OCI-M2 (cell line): ENCODE data around the gene FYN.

Source experiments
- DNase-seq: peaks from one replicate; lab custom pipeline; 2025; ENCODE audit not compliant: unreplicated experiment; lab: John Stamatoyannopoulos, UW

FYN gene

DNA sequence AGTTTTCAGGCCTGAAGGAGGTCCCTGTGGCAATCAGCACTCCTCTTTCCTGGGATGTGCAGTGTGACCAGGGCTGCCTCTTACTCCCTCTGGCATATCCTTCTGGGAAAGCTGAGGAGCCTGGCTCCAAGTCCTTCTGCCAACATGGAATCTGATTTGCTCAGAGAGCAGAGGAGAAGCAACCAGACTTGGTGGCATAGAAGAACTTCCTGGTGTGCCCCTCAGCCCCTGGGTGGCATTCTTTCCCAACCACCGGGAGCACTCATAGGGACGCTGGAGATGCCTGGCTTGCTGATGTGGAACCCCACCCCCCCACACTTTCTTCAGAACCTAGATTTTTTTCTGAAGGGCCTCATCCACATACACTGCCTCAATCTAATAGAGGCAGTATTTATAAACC is 160.0 kb downstream of the FYN start:
- DNase-seq = no peak

DNA sequence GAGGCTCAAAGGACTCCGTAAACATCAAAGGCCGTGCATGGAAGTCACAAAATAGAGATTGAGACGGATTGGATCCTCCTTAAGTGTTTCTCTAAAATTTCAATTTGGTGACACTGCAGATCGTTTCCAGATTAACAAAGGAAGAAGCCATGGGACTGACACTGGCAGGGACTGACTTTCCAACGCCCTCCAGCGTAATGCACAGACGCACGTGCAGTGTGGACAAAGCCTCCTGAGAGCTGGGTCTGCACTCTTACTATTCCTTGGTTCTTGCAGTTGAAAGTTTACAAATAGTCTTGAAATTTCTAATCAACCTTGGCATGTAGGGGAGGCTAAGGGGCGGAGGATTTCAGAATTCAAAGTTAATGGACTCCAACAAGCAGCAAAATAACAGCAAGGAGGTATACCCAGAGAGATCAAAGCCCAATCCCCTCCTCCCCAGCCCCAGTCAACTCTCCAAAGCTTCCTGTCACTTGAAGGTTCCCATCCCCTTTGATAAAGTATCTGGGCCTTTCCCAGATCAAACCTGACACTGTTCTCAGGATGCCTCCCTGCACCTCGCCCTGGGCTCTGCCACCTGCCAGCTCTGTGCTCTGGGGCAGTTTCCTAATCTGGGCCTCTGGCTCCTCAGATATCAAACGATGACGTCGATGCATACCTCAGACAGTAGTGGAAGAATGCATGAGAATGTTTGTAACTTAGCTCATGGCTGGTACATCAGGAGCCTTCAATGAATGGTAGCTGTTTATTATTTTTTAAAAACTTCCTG is 161.1 kb downstream of the FYN start:
- no peak for DNase-seq

DNA sequence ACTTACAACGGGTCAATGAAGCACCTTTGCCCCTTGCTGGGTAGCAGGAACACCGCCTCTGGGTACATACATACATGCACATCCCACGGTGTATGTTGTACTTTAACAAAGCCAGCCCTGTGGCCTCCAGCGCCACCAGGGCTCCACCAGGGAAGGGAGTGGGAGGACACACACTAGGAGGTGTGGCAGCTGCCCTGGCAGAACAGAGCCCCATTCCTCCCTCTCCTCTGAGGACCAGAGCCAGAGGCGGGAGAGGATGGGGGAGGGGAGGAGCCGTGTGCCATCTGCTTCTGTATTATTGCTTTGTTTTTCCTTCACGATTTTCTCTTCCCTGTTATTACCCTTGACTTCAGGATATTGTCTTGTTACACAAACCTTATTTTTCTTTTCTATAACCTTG is 161.8 kb downstream of the FYN start:
- no peak for DNase-seq

DNA sequence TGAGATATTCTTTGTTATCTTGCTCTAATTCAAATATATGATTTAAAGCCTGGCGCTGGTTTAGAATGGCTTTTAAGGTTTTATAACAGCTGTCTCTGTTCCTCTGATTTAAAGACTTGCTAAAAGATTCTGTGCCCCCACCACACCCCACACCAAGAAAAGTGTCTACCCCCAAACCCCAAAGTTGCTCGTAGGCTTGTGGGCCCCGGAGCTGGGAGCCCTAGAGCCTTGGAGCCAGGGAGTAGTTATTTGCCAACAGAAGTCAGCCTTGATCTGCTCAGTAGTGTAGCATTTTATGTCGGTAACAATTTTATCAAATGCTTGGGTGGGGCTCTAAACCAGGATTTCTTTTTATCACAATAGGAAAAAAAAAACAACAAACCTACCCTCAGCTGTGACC is 162.3 kb downstream of the FYN start:
- DNase-seq = no peak

DNA sequence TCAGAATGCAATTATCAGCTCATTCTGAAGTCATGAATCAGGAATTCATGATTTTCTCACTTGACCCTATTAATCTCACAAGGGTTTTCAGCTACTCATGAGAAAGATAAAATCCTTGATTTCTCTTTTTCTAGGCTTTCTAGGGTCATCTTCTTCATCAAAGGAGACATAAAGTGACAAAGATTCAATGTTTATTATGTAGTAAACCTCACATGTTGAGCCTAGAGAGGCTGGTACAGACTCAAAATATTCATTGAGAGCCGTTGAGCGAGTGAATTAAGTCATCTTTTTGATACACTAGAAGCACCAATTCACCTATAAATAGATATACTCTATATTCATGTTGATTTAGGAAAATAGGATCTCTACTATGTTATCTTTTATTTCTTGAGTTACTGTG is 162.8 kb downstream of the FYN start:
- DNase-seq = no peak

DNA sequence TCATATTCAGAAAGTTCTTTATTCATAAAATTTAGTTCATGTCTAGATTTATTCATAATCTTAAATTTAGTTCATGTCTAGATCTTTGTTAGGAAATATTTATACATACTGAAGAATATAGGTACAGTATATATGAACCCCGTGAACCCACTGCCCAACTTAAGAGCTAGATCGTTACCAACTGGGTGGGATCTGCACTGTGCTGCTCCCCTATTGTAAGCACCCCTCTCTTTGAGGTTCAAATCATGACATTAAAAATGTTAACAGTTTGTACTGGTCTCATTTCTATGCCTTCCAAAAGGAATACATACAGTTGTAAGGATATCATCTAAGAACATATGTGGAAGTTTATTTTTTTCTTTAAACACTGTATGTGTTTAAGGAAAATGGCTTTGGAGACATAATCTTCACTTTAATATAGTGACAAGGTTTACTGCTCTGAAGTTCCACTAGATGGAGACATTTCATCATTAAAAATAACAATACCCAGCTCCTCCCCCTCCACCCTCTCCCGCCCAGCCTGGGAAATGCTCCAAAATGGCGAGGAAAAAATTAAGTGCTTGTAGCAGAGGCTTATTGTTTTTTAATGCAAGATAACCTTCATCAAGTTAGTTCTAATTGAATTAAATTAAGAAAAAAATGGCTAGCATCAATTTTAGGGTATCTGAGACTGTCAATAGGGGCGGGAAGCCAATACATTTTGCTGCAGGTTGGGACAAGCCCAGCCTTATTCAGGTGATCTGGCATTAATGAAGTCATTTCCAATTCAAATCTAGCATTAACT is 163.4 kb downstream of the FYN start:
- DNase-seq = no peak

DNA sequence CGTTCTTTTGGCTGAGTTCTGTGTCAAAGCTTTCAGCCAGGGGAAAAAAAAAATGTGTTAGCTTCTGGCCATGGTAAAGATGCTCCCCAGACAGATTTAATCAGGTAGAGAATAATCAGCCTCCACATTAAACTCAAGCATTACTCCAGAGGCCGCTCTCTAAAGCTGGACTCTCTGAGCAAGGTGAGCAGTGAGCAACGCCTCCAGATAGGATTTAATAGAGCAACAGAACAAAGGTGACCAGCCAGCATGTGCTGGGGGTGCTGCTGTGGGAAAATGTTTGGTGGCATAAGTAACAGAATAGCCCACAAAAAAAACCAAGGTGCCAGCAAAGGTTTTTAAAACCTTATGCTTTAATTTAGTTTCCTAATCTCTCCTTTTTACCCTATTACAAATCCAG is 164.1 kb downstream of the FYN start:
- no peak for DNase-seq

DNA sequence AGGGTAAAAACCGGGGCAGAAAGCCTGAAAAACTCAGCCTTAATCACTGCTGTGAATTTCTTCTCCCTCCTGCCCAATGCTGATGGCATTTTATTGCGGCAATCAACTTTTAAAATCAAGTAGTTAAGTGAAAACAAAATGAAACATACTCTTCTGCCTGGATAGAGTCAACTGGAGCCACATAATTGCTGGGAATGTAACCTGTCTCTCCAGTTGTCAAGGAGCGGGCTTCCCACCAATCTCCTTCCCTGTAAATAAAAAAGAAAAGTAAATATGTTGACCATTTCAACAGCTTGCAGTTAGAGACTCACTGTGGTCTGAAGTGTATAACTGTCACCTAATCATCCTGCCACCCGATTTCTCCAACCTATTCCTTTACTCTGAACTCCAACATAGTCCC is 165.5 kb downstream of the FYN start:
- DNase-seq = no peak

DNA sequence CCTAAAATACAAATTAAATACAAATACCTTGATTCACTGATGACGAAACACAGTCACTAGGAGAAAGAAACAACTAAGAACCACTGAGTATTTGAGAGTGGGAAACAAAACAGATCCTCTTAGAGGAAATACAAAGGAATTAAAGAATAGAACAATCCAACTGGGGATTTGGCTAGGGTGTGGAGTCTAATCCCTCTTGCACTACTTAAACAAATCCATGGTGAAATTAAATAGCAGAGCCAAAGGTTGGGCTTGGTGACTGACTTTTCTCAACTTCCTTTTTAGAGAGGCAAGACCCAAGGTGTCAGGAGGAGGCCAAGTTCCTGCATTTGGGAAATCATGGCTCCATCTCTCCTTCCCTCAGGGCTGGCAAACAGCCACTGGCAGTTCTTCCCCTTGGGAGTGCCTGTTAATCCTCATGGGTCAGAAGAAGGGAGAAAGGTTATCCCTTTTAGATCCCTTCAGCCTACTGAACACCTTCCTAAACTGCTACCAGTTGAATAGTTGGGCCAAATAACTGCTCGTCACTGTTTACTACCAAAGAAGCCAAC is 166.3 kb downstream of the FYN start:
- no peak for DNase-seq

DNA sequence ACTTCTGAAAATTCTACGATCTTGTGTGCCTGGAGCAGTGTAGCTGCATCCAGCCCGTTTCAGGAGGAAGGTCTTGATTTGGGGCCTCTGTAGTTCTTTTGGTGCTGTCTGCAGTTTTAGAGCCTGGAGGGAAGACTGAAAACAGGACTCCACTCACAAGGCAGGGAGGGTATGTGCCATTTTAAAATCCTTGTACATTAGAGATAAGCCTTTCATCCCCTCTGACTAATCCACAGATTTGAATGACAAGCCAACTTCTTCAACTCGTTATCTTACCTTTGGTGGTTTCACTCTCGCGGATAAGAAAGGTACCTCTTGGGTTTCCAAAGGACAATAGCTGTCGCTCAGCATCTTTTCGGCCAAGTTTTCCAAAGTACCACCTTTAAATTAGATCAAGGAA is 169.5 kb downstream of the FYN start:
- DNase-seq = no peak

DNA sequence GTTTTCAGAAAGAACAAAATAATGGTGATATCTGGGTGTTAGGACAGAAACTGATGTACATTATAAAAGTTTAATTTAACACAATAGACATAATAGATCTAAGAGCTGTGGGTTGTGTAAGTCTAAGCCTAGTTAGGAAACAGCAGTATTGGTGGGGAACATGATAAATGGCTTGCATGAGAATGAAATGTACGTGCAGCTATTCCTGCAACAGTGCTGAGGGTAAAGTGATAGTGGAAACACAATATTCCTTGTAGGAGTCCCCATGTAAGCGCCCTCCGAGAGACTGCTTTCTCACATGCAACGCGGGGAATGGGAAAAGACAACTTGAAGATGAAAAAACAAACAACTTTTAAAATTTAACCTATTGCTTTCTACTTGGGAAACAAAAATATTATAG is 171.0 kb downstream of the FYN start:
- no peak for DNase-seq

DNA sequence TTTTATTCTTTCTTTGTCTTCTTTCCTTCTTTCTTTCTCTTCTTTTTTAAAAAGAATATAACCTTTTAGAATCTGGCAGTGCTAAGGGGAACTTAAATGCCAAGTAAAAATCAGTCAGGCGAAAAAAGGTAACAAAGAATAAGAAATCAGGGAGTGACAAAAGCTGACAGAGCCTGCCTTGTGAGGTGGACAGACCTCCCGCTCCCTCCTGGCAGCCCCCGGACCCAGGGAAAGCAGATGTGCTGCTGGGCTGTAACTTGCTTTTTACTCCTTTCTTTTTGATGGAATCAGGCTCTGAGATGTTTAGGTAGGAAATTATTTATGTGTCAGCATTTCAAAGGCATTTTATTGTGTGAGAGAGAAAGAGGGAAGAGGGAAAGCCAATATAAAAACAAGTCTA is 172.1 kb downstream of the FYN start:
- DNase-seq = no peak

DNA sequence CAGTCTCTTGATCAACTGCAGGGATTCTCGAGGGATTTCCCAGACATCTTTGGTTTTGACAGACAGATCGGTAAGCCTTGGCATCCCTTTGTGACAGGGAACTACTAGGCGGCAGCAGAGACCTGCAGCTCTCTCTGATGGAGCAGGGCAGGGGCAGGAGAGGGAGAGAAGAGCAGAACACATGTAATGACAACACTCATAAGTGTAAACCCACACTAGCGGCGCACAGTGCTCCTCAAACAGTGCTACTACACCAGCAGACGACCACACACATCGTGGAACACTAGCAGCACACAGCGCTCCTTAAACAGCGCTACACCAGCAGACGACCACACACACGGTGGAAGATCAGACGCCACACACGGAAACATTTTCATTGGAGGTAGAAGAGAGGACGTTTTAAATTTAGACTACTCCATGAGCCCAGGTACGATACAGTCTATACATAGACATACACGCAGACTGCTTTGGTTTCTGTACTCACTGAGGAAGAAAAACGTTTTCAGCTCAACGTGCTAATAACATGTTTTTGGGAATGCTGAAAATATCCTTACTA is 173.0 kb downstream of the FYN start:
- DNase-seq = no peak

DNA sequence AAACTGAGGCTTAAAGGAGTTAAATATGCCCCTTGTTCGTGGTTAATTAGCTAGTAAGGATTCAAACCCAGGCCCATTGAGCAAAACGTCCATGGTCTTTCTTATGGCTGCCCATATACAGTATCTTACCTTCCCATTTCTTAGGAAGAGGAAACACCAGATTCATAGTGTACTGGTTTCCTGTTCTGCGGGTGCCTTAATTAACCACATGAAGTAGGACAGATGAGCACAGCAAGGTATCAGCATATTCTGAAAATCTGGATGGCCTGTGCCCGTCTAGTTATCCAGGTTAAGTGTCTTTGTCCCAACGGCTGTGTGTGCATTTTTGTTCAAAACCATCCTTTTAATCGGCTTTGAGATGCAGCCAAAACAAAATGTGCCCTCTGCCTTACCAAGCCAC is 174.1 kb downstream of the FYN start:
- no peak for DNase-seq

DNA sequence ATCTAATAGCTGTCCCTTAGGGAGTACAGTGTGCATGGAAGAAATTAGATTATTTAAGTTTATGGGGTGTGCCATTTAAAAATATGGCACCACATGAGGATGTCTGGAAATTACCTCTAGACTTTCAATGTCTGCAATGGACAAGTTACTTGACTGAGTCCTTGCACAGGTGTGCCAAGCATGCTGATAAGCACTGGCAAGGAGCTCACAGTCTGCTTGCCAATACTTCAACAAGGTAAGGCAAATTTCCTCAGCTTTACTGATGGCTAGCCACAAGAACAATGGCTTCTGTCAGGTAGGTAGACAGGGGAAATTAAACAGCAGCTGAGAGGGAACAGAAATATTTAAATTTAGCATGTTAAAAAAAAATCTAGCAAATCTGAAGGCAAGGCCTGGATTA is 176.4 kb downstream of the FYN start:
- DNase-seq = no peak

DNA sequence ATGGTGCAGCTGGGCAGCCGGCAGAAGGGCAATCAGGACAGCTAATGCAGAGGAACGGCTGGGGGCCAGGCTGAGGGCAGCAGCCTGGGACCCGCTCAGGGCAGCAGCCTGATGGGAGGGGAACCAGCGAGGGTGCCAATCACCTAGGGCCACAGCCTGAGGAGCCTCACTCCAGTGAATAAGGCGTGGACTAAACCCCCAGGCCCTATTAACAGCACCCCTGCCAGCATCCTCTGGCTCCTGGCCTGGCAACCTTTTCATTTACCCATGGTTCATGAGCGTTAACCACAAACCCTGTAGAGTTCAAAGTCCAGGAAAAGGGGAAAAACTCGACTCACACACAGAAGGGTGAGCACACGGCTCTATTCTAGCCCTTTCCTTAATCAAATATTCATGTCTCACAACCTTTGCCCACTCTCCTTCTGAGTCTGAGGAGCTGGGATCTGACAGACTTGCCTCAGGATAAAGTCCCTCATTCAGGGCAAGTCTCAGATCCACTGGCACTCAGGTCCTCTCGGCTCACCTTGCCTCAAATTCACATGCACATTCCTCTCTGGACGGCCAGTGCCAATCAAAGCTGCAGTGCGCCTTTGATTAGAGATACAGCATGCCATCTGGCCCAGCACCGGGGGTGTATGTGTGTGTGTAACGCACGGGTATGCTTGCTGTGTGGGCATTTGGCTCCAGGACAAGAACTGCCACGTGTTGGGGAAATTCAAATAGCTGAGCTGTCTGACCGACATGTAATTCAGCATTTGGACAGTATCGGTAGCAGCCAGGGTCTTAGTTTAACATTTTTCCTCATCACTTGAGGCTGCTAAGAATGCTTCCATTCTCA is 180.7 kb downstream of the FYN start:
- DNase-seq = no peak

DNA sequence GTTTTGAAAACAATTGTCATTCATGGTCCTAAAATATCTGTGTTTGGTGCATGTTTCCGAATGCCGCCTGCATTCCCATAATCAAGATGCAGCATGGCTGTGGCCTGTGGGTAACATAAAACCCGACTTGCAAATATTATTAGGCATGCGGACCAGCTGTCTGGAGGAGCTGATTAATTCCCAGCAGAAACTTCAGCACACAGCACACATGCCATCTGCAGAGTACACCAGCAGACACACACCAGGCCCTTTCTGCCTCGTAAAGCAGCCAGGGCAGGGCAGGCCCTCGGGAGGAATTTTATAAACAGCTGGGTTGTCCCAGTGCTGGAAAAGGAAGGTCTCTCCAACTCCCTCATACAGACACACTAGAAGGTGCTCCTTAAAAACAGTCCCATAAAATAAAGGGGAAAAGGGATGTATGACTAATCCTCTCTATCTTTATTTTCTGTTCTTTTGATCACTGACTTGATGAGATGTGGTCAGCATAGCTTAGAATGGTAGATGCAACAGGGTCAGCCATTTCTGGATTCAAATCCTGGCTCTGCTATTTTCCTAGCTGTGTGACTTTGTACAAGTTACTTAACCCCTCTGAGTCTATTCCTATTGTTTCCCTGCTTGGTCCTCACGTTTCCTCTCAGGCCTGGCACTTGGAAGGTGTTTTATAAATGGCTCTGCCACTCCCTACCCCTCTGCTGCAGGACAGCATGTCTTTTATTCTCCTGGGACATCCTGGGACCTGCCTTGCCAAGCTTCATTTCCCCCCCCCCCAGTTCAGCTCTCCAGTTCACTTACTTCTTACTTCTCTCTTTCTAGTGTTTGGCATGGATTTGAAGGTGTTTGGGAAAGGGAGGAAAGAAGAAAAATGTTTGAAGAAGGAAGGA is 181.7 kb downstream of the FYN start:
- no peak for DNase-seq

DNA sequence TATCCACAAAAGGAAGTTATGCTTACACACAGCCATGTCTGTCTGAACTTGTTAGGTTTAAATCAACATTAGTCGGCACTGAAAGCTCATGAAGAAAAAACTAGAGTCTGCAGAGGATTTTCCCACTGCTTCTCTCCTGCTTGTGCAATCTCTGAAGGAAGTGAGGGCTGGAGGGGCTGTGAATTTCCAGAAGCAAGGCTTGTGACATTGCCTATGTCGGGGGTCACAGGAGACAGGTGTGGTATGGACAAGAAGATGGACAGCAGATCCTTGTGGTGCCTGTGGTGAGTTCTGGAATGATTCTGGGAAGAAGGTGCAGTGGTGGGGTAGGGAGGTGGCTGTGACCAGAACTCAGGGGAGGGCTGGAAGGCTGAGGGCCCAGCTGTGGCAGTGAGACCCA is 183.3 kb downstream of the FYN start:
- DNase-seq = no peak

DNA sequence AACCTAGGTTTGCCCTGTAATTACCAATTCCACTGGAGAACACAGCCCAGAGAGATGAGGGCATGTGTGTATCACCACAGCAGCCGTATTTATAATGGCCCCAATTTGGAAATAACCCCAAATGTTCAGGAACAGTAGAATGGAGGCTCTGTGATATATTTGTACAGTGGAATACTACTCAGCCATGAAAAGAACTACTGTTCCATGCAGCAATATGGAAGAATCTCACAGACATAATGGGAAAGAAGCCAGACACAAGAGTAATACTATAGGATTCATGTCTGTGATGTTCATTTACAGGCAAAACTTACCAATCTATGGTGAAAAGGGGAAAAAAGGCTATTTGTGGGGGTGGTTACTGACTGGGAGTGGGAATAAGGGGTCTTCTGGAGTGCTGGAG is 183.8 kb downstream of the FYN start:
- DNase-seq = no peak

DNA sequence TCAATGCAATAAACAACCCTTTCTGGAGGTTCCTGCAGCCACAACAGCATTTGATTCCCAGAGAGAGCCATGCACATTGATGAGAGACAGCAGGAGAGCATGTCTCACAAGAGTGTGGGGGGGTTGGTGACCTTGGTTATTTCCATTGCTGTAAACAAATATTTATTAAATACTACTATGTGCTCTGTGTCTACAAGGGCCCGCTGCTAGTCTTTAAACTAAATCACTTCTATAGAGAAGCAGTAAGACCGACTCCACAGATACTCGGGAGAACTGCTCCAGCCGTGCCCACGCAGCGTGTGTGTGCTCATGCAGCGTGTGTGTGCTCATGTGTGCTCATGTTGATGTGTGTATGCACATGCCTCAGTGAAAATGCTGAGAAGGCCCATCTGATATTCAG is 184.9 kb downstream of the FYN start:
- DNase-seq = no peak
